GM23338 (cell line): Measurements from ENCODE around the gene KIAA0040.

ENCODE experiments used
- EZH2 ChIP-seq: fragments of 200-600 bp; sonication (generic); IDR thresholded peaks from one replicate; pipeline ENCODE4 v1.8.0; 2017; ENCODE audit warnings: antibody characterized with exemption, mild to moderate bottlenecking, low read depth; ENCODE audit not compliant: unreplicated experiment
- JUNB ChIP-seq: IDR thresholded peaks from one replicate; pipeline ENCODE4 v1.6.1; 2016; ENCODE audit warnings: antibody characterized with exemption; ENCODE audit not compliant: unreplicated experiment
- POLR2AphosphoS5 ChIP-seq: IDR thresholded peaks from 2 replicates; pipeline ENCODE4 v1.6.1; 2016; ENCODE audit warnings: antibody characterized with exemption, low read depth
- ZNF331 ChIP-seq: fragments of 250-450 bp; sonication (Bioruptor Pico); IDR thresholded peaks from 2 replicates; pipeline ENCODE4 v1.5.0; 2020; ENCODE audit warnings: low read depth, mild to moderate bottlenecking, moderate library complexity
- TF ChIP-seq, protein P1 (sequence below): IDR thresholded peaks from 2 replicates; pipeline ENCODE4 v1.6.1; 2016; ENCODE audit warnings: antibody characterized with exemption
- TF ChIP-seq, protein P2 (sequence below), 2 experiments: fragments of 200-600 bp in 1 of 2; sonication (generic) in 1 of 2; conservative IDR thresholded peaks; 2 replicates each; pipeline versions ENCODE4 v1.5.1 to v1.6.1; 2016 to 2017; ENCODE audit warnings: antibody characterized with exemption in 2 of 2, low read depth in 2 of 2, mild to moderate bottlenecking in 2 of 2, moderate library complexity in 1 of 2

DNA sequence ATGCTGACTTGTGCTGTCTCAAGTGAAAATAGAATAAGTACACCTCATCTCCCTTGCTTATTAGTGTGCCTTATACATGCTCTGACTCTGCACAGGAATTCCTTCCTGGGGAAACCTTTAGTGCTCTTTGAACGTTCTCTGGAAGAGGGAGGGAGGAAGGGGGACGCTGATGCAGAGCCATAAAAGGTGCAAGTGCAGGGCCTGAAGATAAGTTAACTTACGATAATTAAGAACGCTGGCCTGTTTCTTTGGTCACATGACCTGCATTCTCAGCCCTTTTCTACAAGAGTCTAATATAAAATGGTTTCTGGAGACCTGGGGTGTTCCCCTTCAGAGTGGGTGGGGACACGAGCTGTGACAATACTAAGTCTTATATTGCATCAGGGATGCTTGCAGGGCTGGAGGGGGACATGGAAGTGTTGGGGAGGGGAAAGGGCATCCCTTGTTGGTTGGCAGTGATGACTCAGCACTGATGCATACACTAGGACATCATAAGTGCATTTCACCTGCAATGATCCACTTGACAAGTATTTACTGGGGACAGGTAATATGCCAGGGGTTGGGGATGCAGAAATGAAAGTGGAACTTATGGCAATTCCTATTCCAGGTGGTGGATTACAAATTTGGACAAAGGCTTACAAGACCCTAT, 26.3 kb upstream of the KIAA0040 start:
- no peak for TF ChIP-seq POLR2AphosphoS5
- TF ChIP-seq, protein P1, sequence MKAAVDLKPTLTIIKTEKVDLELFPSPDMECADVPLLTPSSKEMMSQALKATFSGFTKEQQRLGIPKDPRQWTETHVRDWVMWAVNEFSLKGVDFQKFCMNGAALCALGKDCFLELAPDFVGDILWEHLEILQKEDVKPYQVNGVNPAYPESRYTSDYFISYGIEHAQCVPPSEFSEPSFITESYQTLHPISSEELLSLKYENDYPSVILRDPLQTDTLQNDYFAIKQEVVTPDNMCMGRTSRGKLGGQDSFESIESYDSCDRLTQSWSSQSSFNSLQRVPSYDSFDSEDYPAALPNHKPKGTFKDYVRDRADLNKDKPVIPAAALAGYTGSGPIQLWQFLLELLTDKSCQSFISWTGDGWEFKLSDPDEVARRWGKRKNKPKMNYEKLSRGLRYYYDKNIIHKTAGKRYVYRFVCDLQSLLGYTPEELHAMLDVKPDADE, result no peak
- TF ChIP-seq, protein P2, sequence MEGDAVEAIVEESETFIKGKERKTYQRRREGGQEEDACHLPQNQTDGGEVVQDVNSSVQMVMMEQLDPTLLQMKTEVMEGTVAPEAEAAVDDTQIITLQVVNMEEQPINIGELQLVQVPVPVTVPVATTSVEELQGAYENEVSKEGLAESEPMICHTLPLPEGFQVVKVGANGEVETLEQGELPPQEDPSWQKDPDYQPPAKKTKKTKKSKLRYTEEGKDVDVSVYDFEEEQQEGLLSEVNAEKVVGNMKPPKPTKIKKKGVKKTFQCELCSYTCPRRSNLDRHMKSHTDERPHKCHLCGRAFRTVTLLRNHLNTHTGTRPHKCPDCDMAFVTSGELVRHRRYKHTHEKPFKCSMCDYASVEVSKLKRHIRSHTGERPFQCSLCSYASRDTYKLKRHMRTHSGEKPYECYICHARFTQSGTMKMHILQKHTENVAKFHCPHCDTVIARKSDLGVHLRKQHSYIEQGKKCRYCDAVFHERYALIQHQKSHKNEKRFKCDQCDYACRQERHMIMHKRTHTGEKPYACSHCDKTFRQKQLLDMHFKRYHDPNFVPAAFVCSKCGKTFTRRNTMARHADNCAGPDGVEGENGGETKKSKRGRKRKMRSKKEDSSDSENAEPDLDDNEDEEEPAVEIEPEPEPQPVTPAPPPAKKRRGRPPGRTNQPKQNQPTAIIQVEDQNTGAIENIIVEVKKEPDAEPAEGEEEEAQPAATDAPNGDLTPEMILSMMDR (conservative IDR thresholded peaks at IDR 0.05; ENCODE audit: low read depth in 2 of 2), result no peak
- TF ChIP-seq EZH2, result no peak
- TF ChIP-seq ZNF331 (CRISPR knock-in tag), result no peak
- TF ChIP-seq JUNB, result no peak
